Measurements from ENCODE around the gene AP2B1. TPM values are rescaled to one million over a fixed set of nuclear protein-coding genes. Genes with fewer than 3 reads are reported as not detected.

Gene AP2B1
- polyA plus RNA-seq, 1 of the 3 experiments (the other 2 are of a cell fraction): 97.8 TPM

DNA sequence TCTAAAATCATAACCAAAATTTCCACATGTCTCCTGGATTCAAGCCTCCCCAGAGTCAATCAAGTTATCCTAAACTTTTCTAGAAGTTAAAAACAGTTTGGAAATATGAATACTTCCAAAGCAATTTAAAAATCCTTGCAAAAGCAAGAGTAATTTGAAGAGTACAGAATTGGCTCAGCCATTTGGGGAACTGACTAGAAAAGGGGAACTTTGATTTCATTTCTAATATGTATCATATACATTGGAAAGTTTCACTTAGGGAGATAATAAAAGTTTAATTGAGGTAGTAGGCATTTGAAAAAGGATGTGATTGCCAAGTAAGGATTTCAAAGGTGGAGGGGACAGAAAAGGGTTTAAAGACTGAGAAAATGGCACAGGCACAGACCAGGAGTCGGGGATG, 40.6 kb upstream of the AP2B1 start:
- 4% methylated on average over 1 of the region's 1 CpG for WGBS (ENCODE audit: low lambda C conversion rate)
- no peak overlapping the region for H3K9ac ChIP-seq
- H3K4me1 ChIP-seq (ENCODE audit: control insufficient read depth in 1 of 2, insufficient read depth in 2 of 2, low read depth in 1 of 2, low read length in 1 of 2): no peaks in the 10 kb centered on the region
- no peak overlapping the region for H3K4me2 ChIP-seq
- no peak overlapping the region for H2AFZ ChIP-seq (ENCODE audit: low read depth)
- H3K4me3 ChIP-seq (ENCODE audit: low read depth in 2 of 2, low read length in 1 of 2): no peak overlapping the region
- no peaks in the 10 kb centered on the region for H3F3A ChIP-seq (replicated peaks; ENCODE audit: insufficient read depth)
- no peaks in the 10 kb centered on the region for H3K36me3 ChIP-seq (replicated peaks in 1 of 2; ENCODE audit: control insufficient read depth in 1 of 2, insufficient read depth in 2 of 2, low read length in 1 of 2)
- 0 out of 2 replicates have a peak, but pooled peaks cover 3% of the 10 kb centered on the region for H3K9me2 ChIP-seq
- H3K9me3 ChIP-seq: no peaks in the 10 kb centered on the region
- no peaks in the 10 kb centered on the region; the same call in 1 of the 2 replicates for H4K20me1 ChIP-seq (ENCODE audit: insufficient read depth)
- POLR2A ChIA-PET: no interaction called here
- no peaks in the 10 kb centered on the region for H3K79me2 ChIP-seq (ENCODE audit: insufficient read depth)
- TF ChIP-seq, protein P1, sequence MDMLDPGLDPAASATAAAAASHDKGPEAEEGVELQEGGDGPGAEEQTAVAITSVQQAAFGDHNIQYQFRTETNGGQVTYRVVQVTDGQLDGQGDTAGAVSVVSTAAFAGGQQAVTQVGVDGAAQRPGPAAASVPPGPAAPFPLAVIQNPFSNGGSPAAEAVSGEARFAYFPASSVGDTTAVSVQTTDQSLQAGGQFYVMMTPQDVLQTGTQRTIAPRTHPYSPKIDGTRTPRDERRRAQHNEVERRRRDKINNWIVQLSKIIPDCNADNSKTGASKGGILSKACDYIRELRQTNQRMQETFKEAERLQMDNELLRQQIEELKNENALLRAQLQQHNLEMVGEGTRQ (IDR thresholded peaks at IDR 0.05; ENCODE audit: borderline replicate concordance, low read depth, low read length): no peak
- TF ChIP-seq SMC3 (IDR thresholded peaks at IDR 0.05; ENCODE audit: low read depth, low read length): no peak
- TF ChIP-seq JUND (IDR thresholded peaks at IDR 0.05): no peak
- TF ChIP-seq NRF1 (IDR thresholded peaks at IDR 0.05; ENCODE audit: low read depth, low read length): no peak
- TF ChIP-seq ELF1 (IDR thresholded peaks at IDR 0.05): no peak
- TF ChIP-seq, protein P2, sequence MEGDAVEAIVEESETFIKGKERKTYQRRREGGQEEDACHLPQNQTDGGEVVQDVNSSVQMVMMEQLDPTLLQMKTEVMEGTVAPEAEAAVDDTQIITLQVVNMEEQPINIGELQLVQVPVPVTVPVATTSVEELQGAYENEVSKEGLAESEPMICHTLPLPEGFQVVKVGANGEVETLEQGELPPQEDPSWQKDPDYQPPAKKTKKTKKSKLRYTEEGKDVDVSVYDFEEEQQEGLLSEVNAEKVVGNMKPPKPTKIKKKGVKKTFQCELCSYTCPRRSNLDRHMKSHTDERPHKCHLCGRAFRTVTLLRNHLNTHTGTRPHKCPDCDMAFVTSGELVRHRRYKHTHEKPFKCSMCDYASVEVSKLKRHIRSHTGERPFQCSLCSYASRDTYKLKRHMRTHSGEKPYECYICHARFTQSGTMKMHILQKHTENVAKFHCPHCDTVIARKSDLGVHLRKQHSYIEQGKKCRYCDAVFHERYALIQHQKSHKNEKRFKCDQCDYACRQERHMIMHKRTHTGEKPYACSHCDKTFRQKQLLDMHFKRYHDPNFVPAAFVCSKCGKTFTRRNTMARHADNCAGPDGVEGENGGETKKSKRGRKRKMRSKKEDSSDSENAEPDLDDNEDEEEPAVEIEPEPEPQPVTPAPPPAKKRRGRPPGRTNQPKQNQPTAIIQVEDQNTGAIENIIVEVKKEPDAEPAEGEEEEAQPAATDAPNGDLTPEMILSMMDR (IDR thresholded peaks at IDR 0.05): no peak
- TF ChIP-seq GATA2 (CRISPR knock-in tag; IDR thresholded peaks at IDR 0.05): no peak
- TF ChIP-seq YY1 (IDR thresholded peaks at IDR 0.05; ENCODE audit: low read depth): no peak
- TF ChIP-seq, protein P3, sequence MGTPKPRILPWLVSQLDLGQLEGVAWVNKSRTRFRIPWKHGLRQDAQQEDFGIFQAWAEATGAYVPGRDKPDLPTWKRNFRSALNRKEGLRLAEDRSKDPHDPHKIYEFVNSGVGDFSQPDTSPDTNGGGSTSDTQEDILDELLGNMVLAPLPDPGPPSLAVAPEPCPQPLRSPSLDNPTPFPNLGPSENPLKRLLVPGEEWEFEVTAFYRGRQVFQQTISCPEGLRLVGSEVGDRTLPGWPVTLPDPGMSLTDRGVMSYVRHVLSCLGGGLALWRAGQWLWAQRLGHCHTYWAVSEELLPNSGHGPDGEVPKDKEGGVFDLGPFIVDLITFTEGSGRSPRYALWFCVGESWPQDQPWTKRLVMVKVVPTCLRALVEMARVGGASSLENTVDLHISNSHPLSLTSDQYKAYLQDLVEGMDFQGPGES (IDR thresholded peaks at IDR 0.05; ENCODE audit: low read depth, low read length): no peak
- no peak for TF ChIP-seq RFX5 (IDR thresholded peaks at IDR 0.05; ENCODE audit: low read length)
- no peak for TF ChIP-seq RXRA (IDR thresholded peaks at IDR 0.05; ENCODE audit: borderline replicate concordance, low read depth)
- no peak for TF ChIP-seq FOXJ3 (CRISPR knock-in tag; IDR thresholded peaks at IDR 0.05)
- no peak for TF ChIP-seq CHD2 (IDR thresholded peaks at IDR 0.05; ENCODE audit: low read length, partially characterized antibody)
- TF ChIP-seq POLR2AphosphoS5 (IDR thresholded peaks at IDR 0.05; ENCODE audit: low read depth, low read length): no peak
- H3K27ac ChIP-seq (ENCODE audit: low read depth in 2 of 2, low read length in 1 of 2): no peak overlapping the region
- DNase-seq: no peak
- CTCF ChIA-PET: no interaction called here
- H3K27me3 ChIP-seq (ENCODE audit: insufficient read depth): peaks cover 65% of the 10 kb centered on the region

DNA sequence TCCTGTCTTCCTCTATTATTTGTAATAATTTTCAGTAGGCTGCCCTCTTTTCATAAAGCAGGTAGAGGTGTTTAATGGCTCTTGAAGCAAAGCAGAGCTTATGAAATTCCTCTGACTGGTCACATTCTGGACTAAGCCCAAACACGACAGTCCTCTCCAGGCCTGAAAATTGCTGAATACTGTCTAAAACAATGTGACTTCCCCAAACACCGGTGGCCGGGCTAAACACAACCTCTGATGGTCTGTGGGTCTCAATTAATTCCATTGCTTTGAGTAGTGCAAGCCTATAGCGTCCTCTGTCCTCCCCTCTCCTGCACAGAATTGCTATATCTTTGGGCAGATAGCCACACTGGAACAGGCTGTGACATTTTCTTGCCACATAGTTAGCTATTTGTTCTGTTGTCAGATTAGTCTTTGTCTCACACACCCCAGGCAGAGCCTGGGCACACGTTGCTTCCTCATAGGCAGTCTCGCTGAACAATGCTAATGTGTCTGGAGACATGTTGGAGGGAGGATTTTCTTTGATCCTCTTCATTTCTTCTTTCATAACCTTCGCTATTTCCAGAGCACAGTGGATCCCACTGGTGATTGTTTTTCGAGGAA, 38.8 kb upstream of the AP2B1 start:
- Histone ChIP-seq H3K4me3 (ENCODE audit: low read depth in 2 of 2, low read length in 1 of 2) (no peak overlapping the region), H3K9ac (no peak overlapping the region), H4K20me1 (ENCODE audit: insufficient read depth) (no peaks in the 10 kb centered on the region; the same call in 1 of the 2 replicates), H3K4me2 (no peak overlapping the region), H3K4me1 (ENCODE audit: control insufficient read depth in 1 of 2, insufficient read depth in 2 of 2, low read depth in 1 of 2, low read length in 1 of 2) (no peaks in the 10 kb centered on the region), H3K9me2 (0 out of 2 replicates have a peak, but pooled peaks cover 3% of the 10 kb centered on the region), H3K36me3 (replicated peaks in 1 of 2; ENCODE audit: control insufficient read depth in 1 of 2, insufficient read depth in 2 of 2, low read length in 1 of 2) (no peaks in the 10 kb centered on the region), H3F3A (replicated peaks; ENCODE audit: insufficient read depth) (no peaks in the 10 kb centered on the region), H3K27ac (ENCODE audit: low read depth in 2 of 2, low read length in 1 of 2) (no peak overlapping the region), H3K9me3 (no peaks in the 10 kb centered on the region), H3K27me3 (ENCODE audit: insufficient read depth) (peaks cover 70% of the 10 kb centered on the region), H3K79me2 (ENCODE audit: insufficient read depth) (no peaks in the 10 kb centered on the region), H2AFZ (ENCODE audit: low read depth) (no peak overlapping the region)
- DNase-seq: no peak
- WGBS (ENCODE audit: low lambda C conversion rate): 7% methylated on average over 8 of the region's 8 CpGs
- POLR2A ChIA-PET: no interaction called here
- CTCF ChIA-PET: interaction anchor here (0.6 to 3.8 kb wide), 2 partner anchors 9 to 235 kb away, joined by 3 to 21 read pairs; no protein-coding TSS in a partner anchor
- TF ChIP-seq SIN3A (IDR thresholded peaks at IDR 0.05; ENCODE audit: borderline replicate concordance, low read depth, low read length) (no peak), RCOR1 (IDR thresholded peaks at IDR 0.05; ENCODE audit: low read length) (no peak)
- TF ChIP-seq, protein P4, sequence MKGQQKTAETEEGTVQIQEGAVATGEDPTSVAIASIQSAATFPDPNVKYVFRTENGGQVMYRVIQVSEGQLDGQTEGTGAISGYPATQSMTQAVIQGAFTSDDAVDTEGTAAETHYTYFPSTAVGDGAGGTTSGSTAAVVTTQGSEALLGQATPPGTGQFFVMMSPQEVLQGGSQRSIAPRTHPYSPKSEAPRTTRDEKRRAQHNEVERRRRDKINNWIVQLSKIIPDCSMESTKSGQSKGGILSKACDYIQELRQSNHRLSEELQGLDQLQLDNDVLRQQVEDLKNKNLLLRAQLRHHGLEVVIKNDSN (IDR thresholded peaks at IDR 0.05; ENCODE audit: borderline replicate concordance, low read depth): no peak
- TF ChIP-seq, protein P1 (IDR thresholded peaks at IDR 0.05; ENCODE audit: borderline replicate concordance, low read depth, low read length): no peak
- TF ChIP-seq, protein P5, sequence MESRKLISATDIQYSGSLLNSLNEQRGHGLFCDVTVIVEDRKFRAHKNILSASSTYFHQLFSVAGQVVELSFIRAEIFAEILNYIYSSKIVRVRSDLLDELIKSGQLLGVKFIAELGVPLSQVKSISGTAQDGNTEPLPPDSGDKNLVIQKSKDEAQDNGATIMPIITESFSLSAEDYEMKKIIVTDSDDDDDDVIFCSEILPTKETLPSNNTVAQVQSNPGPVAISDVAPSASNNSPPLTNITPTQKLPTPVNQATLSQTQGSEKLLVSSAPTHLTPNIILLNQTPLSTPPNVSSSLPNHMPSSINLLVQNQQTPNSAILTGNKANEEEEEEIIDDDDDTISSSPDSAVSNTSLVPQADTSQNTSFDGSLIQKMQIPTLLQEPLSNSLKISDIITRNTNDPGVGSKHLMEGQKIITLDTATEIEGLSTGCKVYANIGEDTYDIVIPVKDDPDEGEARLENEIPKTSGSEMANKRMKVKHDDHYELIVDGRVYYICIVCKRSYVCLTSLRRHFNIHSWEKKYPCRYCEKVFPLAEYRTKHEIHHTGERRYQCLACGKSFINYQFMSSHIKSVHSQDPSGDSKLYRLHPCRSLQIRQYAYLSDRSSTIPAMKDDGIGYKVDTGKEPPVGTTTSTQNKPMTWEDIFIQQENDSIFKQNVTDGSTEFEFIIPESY (IDR thresholded peaks at IDR 0.05; ENCODE audit: borderline replicate concordance, low read depth): no peak
